ENCODE measurements around the gene CENPF.

CENPF gene

GRCh38 chr1:214602764-214603657, at the start of gene CENPF:
Gene CENPF, plus strand, starts transcription at chr1:214603195. Its CDS starts 10,560 bp downstream, at chr1:214613755.
- peak within 1 kb of the TSS; percentile 82 for H3K4me3 ChIP-seq (ENCODE audit: low read length)
- peak; percentile 34 for TF ChIP-seq CTCF (IDR thresholded peaks at IDR 0.05; ENCODE audit: insufficient read depth, low read depth, low read length, missing control alignments)
- DNase-seq (ENCODE audit: low read depth) = peak; percentile 99

DNA sequence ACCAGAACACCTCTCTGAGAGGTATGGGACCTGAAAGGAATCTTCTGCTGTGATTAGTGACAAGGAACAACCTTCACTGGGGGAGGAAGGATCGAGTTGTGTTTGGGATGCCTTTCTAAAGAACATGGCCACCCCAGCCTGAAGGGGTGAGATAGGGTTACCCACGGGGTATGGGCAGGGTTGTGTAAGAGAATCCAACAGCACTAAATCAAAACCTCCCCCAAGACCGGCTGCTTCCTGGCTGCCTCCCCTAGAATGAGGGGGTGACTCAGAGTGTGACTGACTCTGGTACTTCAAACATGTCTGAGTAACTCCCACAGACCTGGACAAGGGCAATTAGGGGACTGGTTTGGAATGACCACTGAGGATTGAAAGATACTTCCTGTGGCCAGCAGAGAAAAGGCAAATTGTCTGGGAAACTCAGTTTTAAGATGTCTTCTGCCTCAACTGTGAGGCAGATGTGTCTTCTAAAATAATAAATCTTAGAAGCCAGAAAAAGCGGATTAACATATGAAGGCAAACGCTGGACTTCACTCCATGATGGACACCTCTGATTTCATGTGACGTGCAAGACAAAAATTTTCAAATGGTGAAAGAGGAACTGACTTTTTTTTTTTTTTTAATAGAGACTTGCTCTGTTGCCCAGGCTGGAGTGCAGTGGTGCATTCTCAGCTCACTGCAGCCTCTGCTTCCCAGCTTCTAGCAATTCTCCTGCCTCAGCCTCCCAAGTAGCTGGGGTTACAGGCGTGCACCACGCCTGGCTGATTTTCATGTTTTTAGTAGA, 44.9 kb upstream of the CENPF start:
- DNase-seq (ENCODE audit: low read depth) = peak; percentile 86
- TF ChIP-seq CTCF (IDR thresholded peaks at IDR 0.05; ENCODE audit: insufficient read depth, low read depth, low read length, missing control alignments) = no peak
- no peak overlapping the region for H3K4me3 ChIP-seq (ENCODE audit: low read length)

- DNase-seq (ENCODE audit: low read depth) = peak; percentile 68
- H3K4me3 ChIP-seq (ENCODE audit: low read length) = no peak overlapping the region
- TF ChIP-seq CTCF (IDR thresholded peaks at IDR 0.05; ENCODE audit: insufficient read depth, low read depth, low read length, missing control alignments) = no peak
These were observed 39.1 kb upstream of the CENPF start for GRCh38 chr1:214563881-214564280.

- no peak for DNase-seq (ENCODE audit: low read depth)
- no peak overlapping the region for H3K4me3 ChIP-seq (ENCODE audit: low read length)
- TF ChIP-seq CTCF (IDR thresholded peaks at IDR 0.05; ENCODE audit: insufficient read depth, low read depth, low read length, missing control alignments) = no peak
These were observed 37.7 kb upstream of the CENPF start for GRCh38 chr1:214565310-214565709.

DNA sequence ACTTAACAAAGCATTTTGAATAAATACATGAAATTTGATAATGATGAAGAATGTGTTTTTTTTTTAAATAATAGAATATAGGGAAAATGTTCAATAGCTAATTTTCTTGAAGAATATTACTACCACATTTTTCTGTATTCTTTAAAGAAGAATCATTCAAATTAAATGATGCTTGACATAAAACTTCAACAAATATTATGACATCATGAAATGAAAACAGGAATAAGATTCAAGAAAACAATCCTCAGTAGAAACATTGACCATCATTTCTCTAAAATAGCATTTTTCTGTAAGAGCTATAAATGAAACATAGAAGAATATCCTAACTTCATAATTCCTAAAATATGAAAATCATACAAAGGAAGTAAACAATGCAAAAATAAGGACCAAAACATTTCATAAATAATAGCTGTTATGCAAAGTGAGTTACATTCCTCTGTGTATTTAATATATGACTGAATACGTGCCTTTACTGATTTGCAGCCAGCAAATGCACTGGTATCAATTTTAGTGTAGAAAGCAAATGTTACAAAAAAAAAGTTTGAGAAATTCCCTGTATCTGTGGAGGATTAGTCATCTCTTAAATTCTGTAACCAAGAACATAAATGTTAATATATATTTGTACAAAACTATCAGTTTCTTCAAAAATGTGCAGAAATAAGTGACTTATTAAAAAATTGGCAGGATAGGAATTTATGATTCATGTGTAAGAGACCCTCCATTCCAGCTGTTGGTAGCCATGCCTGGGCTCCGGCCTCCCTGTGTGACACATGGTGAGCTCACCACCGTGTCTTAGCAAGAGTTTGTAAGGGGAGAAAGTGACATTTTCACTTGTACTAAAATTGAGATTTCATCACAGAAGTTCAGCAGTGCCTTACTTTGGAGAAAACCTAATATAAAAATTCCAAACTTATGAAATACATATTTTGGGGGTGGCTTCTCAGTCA, 36.6 kb upstream of the CENPF start:
- TF ChIP-seq CTCF (IDR thresholded peaks at IDR 0.05; ENCODE audit: insufficient read depth, low read depth, low read length, missing control alignments) = no peak
- peak; percentile 84 for DNase-seq (ENCODE audit: low read depth)

DNA sequence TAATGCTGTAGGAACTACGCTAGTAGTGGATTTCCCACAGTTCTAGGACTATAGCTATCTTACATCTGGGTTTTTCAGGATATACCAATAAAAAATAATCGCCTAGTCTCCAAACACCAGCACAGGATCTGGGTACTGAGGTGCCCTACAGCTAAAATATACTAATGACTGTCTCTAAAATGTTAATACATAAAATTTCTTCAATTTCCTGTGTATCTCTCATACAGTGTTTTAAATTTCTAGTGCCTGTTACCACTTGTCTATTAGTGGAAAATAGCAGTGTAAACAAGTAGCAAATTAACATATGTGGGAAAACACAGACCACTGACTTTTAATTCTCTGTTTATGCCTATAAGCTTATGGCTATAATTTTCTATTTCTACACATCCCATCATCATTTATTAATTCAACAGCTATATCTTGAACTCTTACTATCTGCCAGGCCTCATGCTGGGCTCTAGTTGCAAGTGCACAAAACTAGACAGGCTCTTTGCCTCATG, 35.5 kb upstream of the CENPF start:
- no peak overlapping the region for H3K4me3 ChIP-seq (ENCODE audit: low read length)
- TF ChIP-seq CTCF (IDR thresholded peaks at IDR 0.05; ENCODE audit: insufficient read depth, low read depth, low read length, missing control alignments) = no peak
- DNase-seq (ENCODE audit: low read depth) = no peak

More for the DNA sequence above, 36.6 kb upstream of the CENPF start:
- H3K4me3 ChIP-seq (ENCODE audit: low read length) = no peak overlapping the region
